K562 (cell line): ENCODE measurements around the gene LYRM1. TPM values are rescaled to one million over a fixed set of nuclear protein-coding genes. Genes with fewer than 3 reads are reported as not detected.
A peak's percentile ranks its signal among the peaks of the same experiment; 100 is the strongest.

Experiments used
- ATAC-seq: fragments of 200-7000 bp; cut with Tn5 transposase; 3 replicates; pipeline ENCODE4 v1.9.1; 2020; ENCODE audit warnings: moderate library complexity
- BruUV-seq: library from RNA; stranded (reverse); fragments of 400-500 nt; replicated peaks from 2 replicates; lab custom pipeline; 2021; lab: Mats Ljungman, UMichigan
- CTCF ChIA-PET: fragments of 300-600 bp; formaldehyde crosslinking; extraction: SDS; loops from one replicate; lab custom pipeline; 2021; ENCODE audit warnings: low intra/inter-chr PET ratio; lab: Yijun Ruan, JAX
- POLR2A ChIA-PET: fragments of 300-600, 350-650 bp; sonication (Branson Sonifier 250); formaldehyde crosslinking; extraction: SDS; loops from one replicate; lab custom pipeline; 2021; ENCODE audit warnings: antibody characterized with exemption, inconsistent platforms; lab: Yijun Ruan, JAX
- DNase-seq, 4 experiments: peaks; one replicate each; pipeline versions ENCODE4 v3.0.0 to v3.0.0-alpha.2; 2011 to 2018; ENCODE audit warnings: low spot score in 3 of 4, mixed read lengths in 3 of 4; ENCODE audit errors: extremely low read depth in 1 of 4
- FAIRE-seq: peaks from 2 replicates; lab custom pipeline; 2011; peaks lifted over from hg19 to GRCh38; lab: Jason Lieb, UNC
- H2AFZ ChIP-seq: 2 replicates; pipeline ENCODE4 v1.6.0; 2011; ENCODE audit warnings: low read depth, low read length, control low read depth, inconsistent platforms
- H3K27ac ChIP-seq: fragments of 200-600 bp; 3 replicates; pipeline ENCODE4 v1.8.0; 2011; ENCODE audit warnings: low read depth, mild to moderate bottlenecking, control low read depth, inconsistent platforms, low read length, moderate library complexity, mixed read lengths; ENCODE audit errors: extremely low read depth
- H3K27me3 ChIP-seq, 2 experiments: fragments of 300-600 bp in 1 of 2; 2 replicates in 1 of 2; 3 replicates in 1 of 2; pipeline versions ENCODE4 v1.6.0 to v1.8.0; 2011; ENCODE audit warnings: inconsistent platforms in 2 of 2, low read length in 2 of 2, mild to moderate bottlenecking in 1 of 2, mixed read lengths in 1 of 2, moderate library complexity in 1 of 2; ENCODE audit not compliant: control insufficient read depth in 2 of 2, insufficient read depth in 2 of 2
- H3K36me3 ChIP-seq: fragments of 300-600 bp; 3 replicates; pipeline ENCODE4 v1.8.0; 2011; ENCODE audit warnings: mild to moderate bottlenecking, low read length, inconsistent platforms; ENCODE audit not compliant: control insufficient read depth, insufficient read depth
- H3K4me1 ChIP-seq, 2 experiments: fragments of 200-600 bp in 1 of 2; replicated peaks in 1 of 2; 2 replicates in 1 of 2; 3 replicates in 1 of 2; pipeline versions ENCODE4 v1.5.1 to v1.8.0; 2011; ENCODE audit warnings: inconsistent platforms in 2 of 2, low read length in 2 of 2, mild to moderate bottlenecking in 1 of 2, mixed read lengths in 1 of 2, moderate library complexity in 1 of 2; ENCODE audit not compliant: control insufficient read depth in 2 of 2, insufficient read depth in 2 of 2
- H3K4me2 ChIP-seq: 2 replicates; pipeline ENCODE4 v1.6.1; 2011; ENCODE audit warnings: low read length, control low read depth, inconsistent platforms, mixed read lengths; ENCODE audit not compliant: insufficient read depth
- H3K4me3 ChIP-seq: fragments of 200-600 bp; sonication (generic), shearing (Covaris generic); 2 replicates; pipeline ENCODE4 v1.5.1; 2016; ENCODE audit warnings: control low read depth, inconsistent platforms
- H3K79me2 ChIP-seq: fragments of 200-600 bp; 3 replicates; pipeline ENCODE4 v1.8.0; 2011; ENCODE audit warnings: low read length, inconsistent platforms; ENCODE audit not compliant: control insufficient read depth, insufficient read depth
- H3K9ac ChIP-seq, 2 experiments: 2 replicates each; pipeline versions ENCODE4 v1.6.0 to v1.6.1; 2011; ENCODE audit warnings: low read depth in 2 of 2, low read length in 2 of 2, control low read depth in 1 of 2, inconsistent platforms in 1 of 2, mild to moderate bottlenecking in 1 of 2, mixed read lengths in 1 of 2; ENCODE audit not compliant: insufficient read depth in 1 of 2
- H3K9me1 ChIP-seq: one replicate; pipeline ENCODE4 v1.6.0; 2011; ENCODE audit warnings: inconsistent platforms, mild to moderate bottlenecking, low read length, moderate library complexity; ENCODE audit not compliant: control insufficient read depth, insufficient read depth
- H3K9me3 ChIP-seq: replicated peaks from 2 replicates; pipeline ENCODE4 v1.5.1; 2011; ENCODE audit warnings: low read depth, low read length, inconsistent platforms; ENCODE audit not compliant: control insufficient read depth, insufficient read depth
- H4K20me1 ChIP-seq: replicated peaks from 2 replicates; pipeline ENCODE4 v1.6.1; 2011; ENCODE audit warnings: low read length, inconsistent platforms, mixed read lengths; ENCODE audit not compliant: control insufficient read depth, insufficient read depth
- CLOCK ChIP-seq: fragments of 250-450 bp; sonication (Bioruptor Pico); IDR thresholded peaks from 2 replicates; pipeline ENCODE4 v1.4.0; 2020; ENCODE audit warnings: mild to moderate bottlenecking, moderate library complexity, borderline replicate concordance
- FOXK1 ChIP-seq: sonication (generic); formaldehyde crosslinking; IDR thresholded peaks from 2 replicates; pipeline ENCODE4 v1.8.0; 2022; ENCODE audit warnings: missing genetic modification reagents, mild to moderate bottlenecking, borderline replicate concordance
- ZBTB7A ChIP-seq: IDR thresholded peaks from 2 replicates; pipeline ENCODE4 v1.6.1; 2011; ENCODE audit warnings: low read depth, mild to moderate bottlenecking, low read length, moderate library complexity, borderline replicate concordance; ENCODE audit not compliant: control insufficient read depth
- ZNF583 ChIP-seq: fragments of 250-450 bp; sonication (Bioruptor Pico); IDR thresholded peaks from 2 replicates; pipeline ENCODE4 v1.4.0; 2020
- WGBS: fragments of 100-300 bp; shearing (Covaris generic); methylation state at CpG from one replicate; pipeline ENCODE4 v1.1.6; 2016; ENCODE audit warnings: low coverage, mixed read lengths; ENCODE audit not compliant: insufficient coverage; ENCODE audit errors: missing lambda C conversion rate; 5-methylcytosine and 5-hydroxymethylcytosine counted together
- in situ Hi-C: fragments of 300-500 bp; cut with MboI; formaldehyde crosslinking; loops from 4 replicates; pipeline ENCODE4 v1.15.0; 2018; ENCODE audit warnings: inconsistent platforms, mixed read lengths
- intact Hi-C: fragments of 100-400 bp; cut with micrococcal nuclease; formaldehyde crosslinking; loops from 2 replicates; pipeline ENCODE4 v1.14.2; 2022
- polyA plus RNA-seq, 8 experiments: library from polyadenylated mRNA; depleted of rRNA in 4 of 8; stranded (reverse) in 5 of 8; unstranded in 3 of 8; fragments of >200 nt; fragmentation: Nextera tagmentation in 2 of 8; fragmentation: Illumina TruSeq in 1 of 8; extraction: Ambion mirVana in 2 of 8; extraction: Trizol in 1 of 8; gene quantifications; 2 replicates each; pipeline versions ENCODE4 v1.2.1 to v1.2.3, GENCODE V29; 2011 to 2014; ENCODE audit warnings: inconsistent platforms in 1 of 8, missing spikeins in 1 of 8
- total RNA-seq, 7 experiments: library from RNA; depleted of rRNA in 6 of 7; stranded (reverse); fragments of >200 nt in 6 of 7; fragmentation: Illumina TruSeq in 2 of 7; extraction: Trizol in 2 of 7; gene quantifications; 2 replicates each; pipeline versions ENCODE4 v1.2.1 to v1.2.3, GENCODE V29; 2011 to 2021; ENCODE audit warnings: low replicate concordance in 1 of 7

The LYRM1 gene
- total and polyA plus RNA-seq, 9 of the 15 experiments (the other 6 are each of a cell fraction or from before 2014, with no cell fraction given): 17.5 to 44.1 (median 32.7) TPM

DNA sequence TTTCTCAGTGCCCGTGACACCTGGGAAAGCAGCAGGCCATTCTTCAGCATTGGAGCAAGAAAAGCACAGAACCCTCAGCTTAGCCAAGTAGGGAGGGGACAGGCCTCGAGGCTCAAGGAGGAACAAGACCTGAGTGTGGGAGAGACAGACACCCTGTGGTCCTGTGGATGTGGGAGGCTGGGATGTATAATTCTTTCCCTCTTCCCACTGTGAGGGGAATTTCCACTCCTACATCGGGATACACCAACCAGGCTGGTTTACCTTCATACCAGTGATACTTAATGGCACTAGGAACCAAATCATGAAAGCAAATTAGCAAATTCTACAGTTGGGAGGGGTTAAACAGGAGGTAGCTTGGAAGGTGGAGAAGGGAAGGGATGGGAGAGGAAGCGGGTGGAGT lies 41.7 kb downstream of the LYRM1 start:
- 31% methylated on average over 3 of the region's 4 CpGs for WGBS
- intact Hi-C loops: no loop called here
- no peak overlapping the region for H3K4me2 ChIP-seq
- H3K79me2 ChIP-seq: no peaks in the 10 kb centered on the region
- FAIRE-seq: no peak
- no peaks in the 10 kb centered on the region for H4K20me1 ChIP-seq
- no peaks in the 10 kb centered on the region for H3K9me1 ChIP-seq
- H2AFZ ChIP-seq: peak overlapping the region; percentile 22; the same call in 1 of the 2 replicates
- no peak for DNase-seq
- POLR2A ChIA-PET: interaction anchor here (1.3 kb wide), 1 partner anchor 22 kb away, joined by 6 read pairs; no protein-coding TSS in a partner anchor
- H3K9me3 ChIP-seq: 0 out of 2 replicates have a peak, but pooled peaks cover 2% of the 10 kb centered on the region
- CTCF ChIA-PET: no interaction called here
- H3K4me1 ChIP-seq: peaks cover 12 to 24% of the 10 kb centered on the region in 2 experiments
- no peak overlapping the region; a peak in 1 of 4 replicates for H3K9ac ChIP-seq
- no TSS peak for BruUV-seq
- H3K27ac ChIP-seq: no peak overlapping the region
- in situ Hi-C loops: no loop called here
- no peaks in the 10 kb centered on the region for H3K27me3 ChIP-seq
- TF ChIP-seq ZNF583 (CRISPR knock-in tag) (no peak), ZBTB7A (no peak), FOXK1 (CRISPR knock-in tag) (no peak), CLOCK (CRISPR knock-in tag) (no peak)
- H3K36me3 ChIP-seq: no peaks in the 10 kb centered on the region
- no peak for ATAC-seq
- no peak overlapping the region for H3K4me3 ChIP-seq
